Ovary (tissue), 9 donors: ENCODE measurements around the gene NAPB. TPM values are rescaled to one million over a fixed set of nuclear protein-coding genes. Genes with fewer than 3 reads are reported as not detected.

Experiments used
- DNase-seq, 5 donors: peaks; one replicate each; pipeline ENCODE4 v3.0.0-alpha.2; 2019 to 2020
- H3K27ac ChIP-seq, 2 donors: fragments of 200-600 bp; one replicate each; pipeline versions ENCODE4 v1.5.1 to v1.8.0; 2019 to 2022
- H3K27me3 ChIP-seq: fragments of 200-600 bp; one replicate; pipeline ENCODE4 v1.8.0; 2022
- H3K36me3 ChIP-seq: fragments of 200-600 bp; sonication (generic); one replicate; pipeline ENCODE4 v1.5.1; 2019
- H3K4me1 ChIP-seq: one replicate; pipeline ENCODE4 v1.8.1; 2013; ENCODE audit warnings: mild to moderate bottlenecking, moderate library complexity; ENCODE audit not compliant: insufficient read depth
- H3K4me3 ChIP-seq: fragments of 200-600 bp; sonication (generic); one replicate; pipeline ENCODE4 v1.5.1; 2017
- H3K9me3 ChIP-seq, 2 donors: fragments of 200-600 bp in 1 of 2; sonication (generic) in 1 of 2; one replicate each; pipeline versions ENCODE4 v1.5.1 to v1.8.1; 2013 to 2019; ENCODE audit warnings: mild to moderate bottlenecking in 1 of 2, moderate library complexity in 1 of 2
- CTCF ChIP-seq, 3 donors: fragments of 450-650 bp in 2 of 3; fragments of 200-600 bp in 1 of 3; IDR thresholded peaks; one replicate each; pipeline versions ENCODE4 v1.5.1 to v1.8.0; 2016 to 2022; ENCODE audit warnings: antibody characterized with exemption in 3 of 3, mild to moderate bottlenecking in 1 of 3
- EP300 ChIP-seq: sonication (generic); formaldehyde crosslinking; IDR thresholded peaks from one replicate; pipeline ENCODE4 v1.6.1; 2017; ENCODE audit warnings: antibody characterized with exemption
- POLR2A ChIP-seq: fragments of 450-650 bp; IDR thresholded peaks from one replicate; pipeline ENCODE4 v1.6.1; 2017; ENCODE audit warnings: antibody characterized with exemption, mild to moderate bottlenecking, moderate library complexity
- WGBS, 3 donors: extraction: QIAGEN DNeasy Blood & Tissue Kit in 1 of 3; methylation state at CpG; one replicate each; pipeline versions ENCODE4 v1.1.5 to v1.1.7; 2013 to 2017; 5-methylcytosine and 5-hydroxymethylcytosine counted together
- intact Hi-C, 4 donors: fragments of 100-400 bp; cut with DNase I; formaldehyde crosslinking; loops; one replicate each; pipeline versions ENCODE4 v1.11.0 to v1.15.1; 2022 to 2023
- polyA plus RNA-seq, 2 donors: library from polyadenylated mRNA; stranded (reverse); fragments of 200-250 nt in 1 of 2; fragments of 350-450 nt in 1 of 2; fragmentation: Illumina TruSeq in 1 of 2; extraction: RNeasy Lipid Tissue Mini Kit (QIAGEN cat#74804) in 1 of 2; gene quantifications; one replicate each; pipeline ENCODE4 v1.2.3, GENCODE V29; 2013 to 2014
- total RNA-seq, 7 donors: library from RNA; depleted of rRNA in 2 of 7; stranded (reverse); fragments of >200 nt in 2 of 7; fragmentation: NEBNext Ultra II Directional in 3 of 7; extraction: Animal tissue kit (Norgen Biotek cat#: 25700) in 3 of 7; gene quantifications; one replicate each; pipeline versions ENCODE4 v1.1.0 to v1.2.4, GENCODE V29; 2016 to 2023
- donor health status: DM: no; HTN: no; CAD: no; lungs with moderate emphysema.
- donor health status: DM: no; HTN: no; CAD: no.
- donor health status: Bipolar disorder and iron deficiency.
- donor health status: DM: yes; HTN: yes; CAD: no.
- donor health status: DM: no; HTN: no; CAD: no.
- donor health status: DM: yes; HTN: yes; CAD: no.

Gene NAPB
- total and polyA plus RNA-seq, 9 donors, result 9.3 to 17.9 (median 12.9) TPM

- no peak overlapping the region for H3K4me3 ChIP-seq
- TF ChIP-seq POLR2A (no peak), EP300 (no peak), CTCF (IDR thresholded peaks at IDR 0.05) (no peak)
- no peaks in the 10 kb centered on the region for H3K9me3 ChIP-seq
- 80 to 86% (median 82%) methylated on average over 3 of the region's 3 CpGs for WGBS, 3 donors
- H3K36me3 ChIP-seq, result no peaks in the 10 kb centered on the region
- DNase-seq, result no peak
- peaks cover 2% of the 10 kb centered on the region for H3K4me1 ChIP-seq
- H3K27me3 ChIP-seq, result no peaks in the 10 kb centered on the region
- no peak overlapping the region for H3K27ac ChIP-seq
- intact Hi-C loops, result no loop called here
Observed at GRCh38 chr20:23433628-23434027, 12.3 kb upstream of the NAPB start.

DNA sequence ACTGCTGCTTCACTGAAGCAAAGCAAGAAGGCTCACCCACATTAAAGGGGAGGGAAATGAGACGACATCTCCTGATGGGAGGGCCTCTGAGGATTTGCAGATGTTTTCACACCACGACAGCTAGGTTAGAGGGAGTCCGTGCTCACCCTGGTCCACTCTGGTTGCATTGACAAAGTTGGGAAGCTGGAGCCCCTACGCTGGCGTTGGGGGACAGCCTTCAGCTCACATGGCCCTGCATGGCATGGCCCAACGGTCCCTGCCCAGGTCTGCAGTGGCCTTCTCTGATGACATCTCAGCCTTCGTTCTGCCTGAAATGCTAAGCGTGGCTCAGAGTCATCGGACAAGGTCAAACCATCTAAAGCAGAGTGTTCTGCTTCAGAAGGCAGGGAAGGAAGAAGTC lies 3.8 kb upstream of the NAPB start:
- H3K27ac ChIP-seq, result no peak overlapping the region
- no peaks in the 10 kb centered on the region for H3K36me3 ChIP-seq
- TF ChIP-seq POLR2A, result no peak
- no peak for TF ChIP-seq EP300
- H3K27me3 ChIP-seq, result no peaks in the 10 kb centered on the region
- H3K9me3 ChIP-seq, result no peaks in the 10 kb centered on the region
- H3K4me1 ChIP-seq, result no peaks in the 10 kb centered on the region
- no peak for DNase-seq
- intact Hi-C loops, result loop anchor here in 1 of 4 donors (10.0 kb wide), 1 partner anchor 60 kb away; the partner anchor contains the start of gene GZF1
- WGBS, 3 donors, result 64 to 70% (median 68%) methylated on average over 9 of the region's 9 CpGs
- no peak overlapping the region for H3K4me3 ChIP-seq

GRCh38 chr20:23419995-23420901 lies 1.0 kb downstream of the NAPB start:
- H3K9me3 ChIP-seq, result no peaks in the 10 kb centered on the region
- H3K27me3 ChIP-seq, result no peaks in the 10 kb centered on the region
- H3K4me1 ChIP-seq, result peaks cover 2% of the 10 kb centered on the region
- WGBS, 3 donors, result 0 to 1% (median 1%) methylated on average over 27 to 58 of the region's 58 CpGs
- intact Hi-C loops, result loop anchor here in 3 of 4 donors (5.0 to 10.0 kb wide), 3 partner anchors 55 to 65 kb away; partner anchors contain the start of genes GZF1 (in 2 of the 3) and NXT1 (in 1 of the 3)
- H3K27ac ChIP-seq, result peak overlapping the region; percentile 83 to 90
- H3K36me3 ChIP-seq, result no peaks in the 10 kb centered on the region
- peak; percentile 41 to 65 (median 62) for DNase-seq
- H3K4me3 ChIP-seq, result peak overlapping the region; percentile 99
- TF ChIP-seq EP300 (no peak), POLR2A (no peak), CTCF (IDR thresholded peaks at IDR 0.05) (no peak)

DNA sequence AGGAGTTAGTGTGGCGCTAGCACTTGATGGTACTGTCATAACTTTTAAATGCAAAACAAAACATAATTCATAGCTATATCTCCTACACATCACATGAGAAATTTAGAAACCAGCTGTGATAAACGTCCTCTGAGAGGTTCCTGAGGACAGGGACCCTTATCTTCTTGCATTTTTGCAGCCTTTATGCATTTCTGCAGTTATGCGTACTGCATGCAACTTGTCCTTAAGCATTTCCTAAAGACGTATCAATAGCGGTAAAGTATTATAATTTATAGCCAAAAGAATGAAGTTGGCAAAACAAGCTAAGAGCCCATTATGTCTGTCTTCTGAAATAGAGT lies 1.7 kb downstream of the NAPB start:
- peak overlapping the region in 1 of 2 donors; percentile 23 for H3K27ac ChIP-seq
- H3K4me3 ChIP-seq, result peak overlapping the region; percentile 99
- H3K9me3 ChIP-seq, result no peaks in the 10 kb centered on the region
- no peaks in the 10 kb centered on the region for H3K27me3 ChIP-seq
- TF ChIP-seq EP300 (no peak), CTCF (IDR thresholded peaks at IDR 0.05) (no peak), POLR2A (no peak)
- WGBS, 3 donors, result 11 to 13% (median 12%) methylated on average over 5 of the region's 5 CpGs
- no peak for DNase-seq
- H3K36me3 ChIP-seq, result no peaks in the 10 kb centered on the region
- intact Hi-C loops, result loop anchor here in 1 of 4 donors (10.0 kb wide), 1 partner anchor 65 kb away; the partner anchor contains the start of gene NXT1
- peaks cover 2% of the 10 kb centered on the region for H3K4me1 ChIP-seq

GRCh38 chr20:23417861-23418260 lies 3.4 kb downstream of the NAPB start:
- intact Hi-C loops, result loop anchor here in 1 of 4 donors (10.0 kb wide), 1 partner anchor 63 kb away; the partner anchor contains the start of gene NXT1

More at GRCh38 chr20:23417861-23418260, 3.4 kb downstream of the NAPB start:
- H3K4me3 ChIP-seq, result no peak overlapping the region
- no peak for TF ChIP-seq POLR2A
- H3K4me1 ChIP-seq, result peaks cover 2% of the 10 kb centered on the region
- no peaks in the 10 kb centered on the region for H3K27me3 ChIP-seq
- H3K9me3 ChIP-seq, result no peaks in the 10 kb centered on the region
- H3K27ac ChIP-seq, result no peak overlapping the region
- DNase-seq, result no peak
- H3K36me3 ChIP-seq, result no peaks in the 10 kb centered on the region
